DOHH2 (cell line): Measurements from ENCODE around the gene APH1B.

Source experiments
- EZH2phosphoT487 ChIP-seq: fragments of 200-600 bp; sonication (generic); IDR thresholded peaks from 2 replicates; pipeline ENCODE4 v1.6.1; 2017; ENCODE audit warnings: borderline replicate concordance, mild to moderate bottlenecking, antibody characterized with exemption, low read length, moderate library complexity, mixed read lengths
- TF ChIP-seq, protein P1 (sequence below): fragments of 200-600 bp; sonication (generic); IDR thresholded peaks from one replicate; pipeline ENCODE4 v1.5.1; 2014; ENCODE audit warnings: antibody characterized with exemption, mild to moderate bottlenecking, low read depth, low read length; ENCODE audit not compliant: poor library complexity, severe bottlenecking

GRCh38 chr15:63324770-63325169 lies 47.4 kb downstream of the APH1B start:
- TF ChIP-seq, protein P1, sequence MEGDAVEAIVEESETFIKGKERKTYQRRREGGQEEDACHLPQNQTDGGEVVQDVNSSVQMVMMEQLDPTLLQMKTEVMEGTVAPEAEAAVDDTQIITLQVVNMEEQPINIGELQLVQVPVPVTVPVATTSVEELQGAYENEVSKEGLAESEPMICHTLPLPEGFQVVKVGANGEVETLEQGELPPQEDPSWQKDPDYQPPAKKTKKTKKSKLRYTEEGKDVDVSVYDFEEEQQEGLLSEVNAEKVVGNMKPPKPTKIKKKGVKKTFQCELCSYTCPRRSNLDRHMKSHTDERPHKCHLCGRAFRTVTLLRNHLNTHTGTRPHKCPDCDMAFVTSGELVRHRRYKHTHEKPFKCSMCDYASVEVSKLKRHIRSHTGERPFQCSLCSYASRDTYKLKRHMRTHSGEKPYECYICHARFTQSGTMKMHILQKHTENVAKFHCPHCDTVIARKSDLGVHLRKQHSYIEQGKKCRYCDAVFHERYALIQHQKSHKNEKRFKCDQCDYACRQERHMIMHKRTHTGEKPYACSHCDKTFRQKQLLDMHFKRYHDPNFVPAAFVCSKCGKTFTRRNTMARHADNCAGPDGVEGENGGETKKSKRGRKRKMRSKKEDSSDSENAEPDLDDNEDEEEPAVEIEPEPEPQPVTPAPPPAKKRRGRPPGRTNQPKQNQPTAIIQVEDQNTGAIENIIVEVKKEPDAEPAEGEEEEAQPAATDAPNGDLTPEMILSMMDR, result no peak
- TF ChIP-seq EZH2phosphoT487, result no peak
